EL (cell line): Measurements from ENCODE around the gene TRIM44.

Experiments
- DNase-seq: peaks from one replicate; pipeline ENCODE4 v3.0.0-alpha.2; 2016

Gene TRIM44

GRCh38 chr11:35662649-35663407, at the start of gene TRIM44:
TRIM44 (plus strand) TSS chr11:35662775; CDS start chr11:35663112, 337 bp downstream.
- DNase-seq = peak; percentile 90

GRCh38 chr11:35614939-35615569, 47.5 kb upstream of the TRIM44 start:
- DNase-seq = peak; percentile 56

GRCh38 chr11:35615921-35616900, 46.4 kb upstream of the TRIM44 start:
- DNase-seq = peak; percentile 66

GRCh38 chr11:35617316-35617686, 45.3 kb upstream of the TRIM44 start:
- no peak for DNase-seq

GRCh38 chr11:35617687-35618496, 44.7 kb upstream of the TRIM44 start, which contains the start of gene FJX1:
FJX1 (plus strand) TSS chr11:35618460; CDS start chr11:35618637, 177 bp downstream.
- peak; percentile 95 for DNase-seq

GRCh38 chr11:35618497-35619115, 44.0 kb upstream of the TRIM44 start:
- DNase-seq = no peak

GRCh38 chr11:35619116-35619854, 43.3 kb upstream of the TRIM44 start:
- DNase-seq = peak; percentile 64

GRCh38 chr11:35619855-35620640, 42.5 kb upstream of the TRIM44 start:
- peak; percentile 57 for DNase-seq

- DNase-seq = no peak
These were observed 41.8 kb upstream of the TRIM44 start for GRCh38 chr11:35620795-35621194.

GRCh38 chr11:35621620-35622019, 41.0 kb upstream of the TRIM44 start:
- DNase-seq = peak; percentile 44

GRCh38 chr11:35622070-35622469, 40.5 kb upstream of the TRIM44 start:
- peak; percentile 90 for DNase-seq

- peak; percentile 90 for DNase-seq
These were observed 38.9 kb upstream of the TRIM44 start for GRCh38 chr11:35623621-35624168.

- no peak for DNase-seq
These were observed 38.3 kb upstream of the TRIM44 start for GRCh38 chr11:35624316-35624715.

- no peak for DNase-seq
These were observed 37.8 kb upstream of the TRIM44 start for GRCh38 chr11:35624781-35625180.

- DNase-seq = no peak
These were observed 36.1 kb upstream of the TRIM44 start for GRCh38 chr11:35626501-35626900.

- DNase-seq = no peak
These were observed 33.1 kb upstream of the TRIM44 start for GRCh38 chr11:35629511-35629910.

- DNase-seq = peak; percentile 100
These were observed 32.7 kb upstream of the TRIM44 start for GRCh38 chr11:35629914-35630313.

GRCh38 chr11:35631891-35632290, 30.7 kb upstream of the TRIM44 start:
- DNase-seq = peak; percentile 29

- peak; percentile 72 for DNase-seq
These were observed 30.3 kb upstream of the TRIM44 start for GRCh38 chr11:35632301-35632700.
